ENCODE data around the gene GPR108.
"Not testable (repeated sequence)": the region's sequence is repeated elsewhere in the genome, so short reads cannot be mapped to it uniquely, and the experiment has no call there.

DNA sequence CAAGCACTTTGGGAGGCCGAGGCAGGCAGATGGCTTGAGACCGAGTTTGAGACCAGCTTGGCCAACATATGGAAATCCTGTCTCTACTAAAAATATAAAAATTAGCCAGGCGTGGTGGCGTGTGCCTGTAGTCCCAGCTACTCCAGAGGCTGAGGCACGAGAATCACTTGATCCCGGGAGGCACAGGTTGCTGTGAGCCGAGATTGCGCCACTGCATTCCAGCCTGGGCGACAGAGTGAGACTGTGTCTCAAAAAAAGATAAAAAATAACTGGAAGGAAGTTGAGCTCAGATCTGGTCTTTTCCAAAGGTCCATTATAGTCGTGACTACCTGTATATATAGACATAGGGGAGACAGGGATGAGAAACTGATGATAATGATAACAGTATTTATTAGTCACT is 11.2 kb upstream of the GPR108 start:
- TF ChIP-seq TBP (IDR thresholded peaks at IDR 0.05; ENCODE audit: low read depth, low read length); FOSL1 (IDR thresholded peaks at IDR 0.05; ENCODE audit: insufficient read depth, low read depth, low read length): not testable (repeated sequence)
